ENCODE measurements around the gene AGAP1.
"Not testable (repeated sequence)": the region's sequence is repeated elsewhere in the genome, so short reads cannot be mapped to it uniquely, and the experiment has no call there.

The AGAP1 gene

DNA sequence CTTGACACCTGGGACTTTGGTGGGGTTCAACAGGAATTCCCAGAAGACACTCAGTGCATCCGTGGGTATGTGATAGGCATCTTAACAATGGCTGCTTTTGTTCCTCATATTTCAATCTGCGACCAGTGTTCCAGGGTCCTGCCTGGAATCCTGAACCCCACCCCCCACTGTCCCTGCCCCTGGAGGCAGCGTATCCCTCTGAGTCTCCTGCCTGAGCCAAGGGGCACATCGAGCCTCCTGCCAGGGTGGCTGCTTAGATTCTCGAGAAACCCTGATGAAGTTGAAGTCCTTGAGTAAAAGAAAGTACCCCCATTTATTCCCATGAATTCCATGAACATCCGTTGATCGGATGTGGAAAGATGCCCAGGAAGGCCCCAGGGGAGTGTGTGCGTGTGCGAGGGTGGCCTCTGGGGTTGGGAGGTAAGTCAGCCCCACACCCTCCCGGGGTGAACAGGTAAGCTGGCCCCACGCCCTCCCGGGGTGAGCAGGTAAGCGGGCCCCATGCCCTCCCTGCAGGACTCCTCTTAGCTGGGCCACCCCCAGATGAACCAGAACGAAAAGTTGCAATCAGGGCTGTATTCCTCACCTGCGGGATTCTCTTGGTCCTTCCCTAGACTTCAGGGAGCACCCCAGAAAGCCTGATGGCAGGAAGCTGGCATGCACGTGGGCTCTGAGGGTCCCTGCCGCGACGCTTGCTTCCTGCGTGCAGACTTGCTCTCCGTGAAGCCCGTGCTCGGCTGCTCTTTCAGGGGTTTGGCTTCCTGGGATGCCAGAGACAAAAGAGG lies 253.3 kb downstream of the AGAP1 start:
- DNase-seq (ENCODE audit: insufficient read length, low spot score) (no peak), FAIRE-seq (no peak)

DNA sequence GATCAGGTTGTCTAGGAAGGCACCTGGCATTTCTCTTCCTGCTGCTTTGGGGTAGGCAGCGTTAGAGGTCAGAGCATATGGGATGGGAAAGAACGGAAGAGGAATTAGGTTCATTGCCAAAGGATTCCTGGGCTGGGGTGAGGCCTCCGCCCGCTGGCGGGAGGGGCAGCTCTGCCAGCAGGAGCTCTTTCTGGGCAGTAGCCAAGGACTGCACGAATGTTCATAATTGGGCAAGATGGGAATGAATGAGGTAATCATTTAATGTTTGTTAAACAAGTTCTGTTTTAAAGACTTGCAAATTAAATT lies 253.9 kb downstream of the AGAP1 start:
- no peak for FAIRE-seq
- no peak for DNase-seq (ENCODE audit: insufficient read length, low spot score)

DNA sequence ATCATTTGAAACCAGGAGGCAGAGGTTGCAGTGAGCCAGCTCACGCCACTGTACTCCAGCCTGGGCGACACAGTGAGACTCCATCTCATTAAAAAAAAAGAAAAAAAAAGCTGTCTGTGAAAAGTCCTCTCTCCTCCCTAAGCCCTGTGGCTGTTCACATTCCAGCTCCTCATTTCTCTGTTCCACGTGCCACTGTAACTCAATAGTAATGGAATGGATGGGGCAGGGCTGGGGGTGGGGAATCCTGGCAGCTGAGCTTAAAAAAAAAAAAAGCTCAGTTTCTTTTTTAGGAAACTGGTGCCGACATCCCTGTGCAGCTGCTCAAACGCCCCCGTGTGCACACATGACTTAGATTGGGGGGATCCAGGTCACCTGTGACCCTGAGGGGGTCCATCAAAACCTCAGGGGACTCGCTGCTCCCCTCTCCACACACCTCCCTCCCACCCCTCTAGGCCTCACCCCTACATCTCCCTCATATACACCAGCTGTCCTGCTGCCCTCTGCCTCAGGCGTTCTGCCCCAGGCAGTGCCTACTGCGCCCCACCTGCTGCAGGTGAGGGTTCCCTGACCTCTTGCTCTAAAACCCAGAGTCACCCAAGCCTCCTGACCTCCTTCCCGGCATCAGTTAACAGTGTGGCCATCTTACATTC lies 255.4 kb downstream of the AGAP1 start:
- FAIRE-seq (no peak), DNase-seq (ENCODE audit: insufficient read length, low spot score) (no peak)

DNA sequence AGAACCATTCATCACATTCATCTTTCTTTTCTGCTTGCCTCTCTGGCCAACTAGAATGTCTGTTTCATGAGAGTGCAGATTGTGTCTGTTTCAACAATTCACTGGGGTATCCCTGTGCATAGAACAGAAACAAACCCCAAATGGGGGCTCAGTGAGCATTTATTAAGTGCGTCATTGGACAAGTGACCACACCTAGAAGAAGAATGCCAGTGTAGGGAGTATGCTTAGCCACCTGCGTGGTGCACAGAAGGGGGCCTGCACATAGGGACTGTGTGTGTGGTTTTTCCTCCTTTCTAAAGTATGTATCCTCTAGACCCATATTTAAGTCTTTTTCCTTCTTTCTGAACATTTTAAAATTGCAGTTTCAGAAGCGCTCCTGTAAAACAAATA lies 255.9 kb downstream of the AGAP1 start:
- DNase-seq (ENCODE audit: insufficient read length, low spot score) (no peak), FAIRE-seq (no peak)

DNA sequence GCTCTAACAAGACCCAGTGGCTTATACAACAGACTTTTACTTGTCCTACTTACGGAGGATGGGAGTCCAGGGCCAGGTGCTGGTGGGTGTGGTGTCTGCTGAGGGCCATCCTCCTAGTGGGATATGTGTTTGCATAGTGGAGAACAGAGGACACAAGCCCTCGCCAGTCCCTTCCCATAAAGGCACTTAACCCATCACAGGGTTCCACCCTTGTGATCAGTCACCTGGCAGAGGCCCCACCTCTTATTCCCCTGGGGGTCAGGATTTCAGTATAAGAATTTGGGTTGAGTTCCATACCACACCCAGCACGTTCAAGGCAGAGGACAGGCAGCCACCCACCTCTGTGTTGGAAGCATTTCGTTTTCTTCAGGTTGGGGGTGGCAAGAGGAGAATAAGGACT lies 259.0 kb downstream of the AGAP1 start:
- FAIRE-seq (no peak), DNase-seq (ENCODE audit: insufficient read length, low spot score) (no peak)

DNA sequence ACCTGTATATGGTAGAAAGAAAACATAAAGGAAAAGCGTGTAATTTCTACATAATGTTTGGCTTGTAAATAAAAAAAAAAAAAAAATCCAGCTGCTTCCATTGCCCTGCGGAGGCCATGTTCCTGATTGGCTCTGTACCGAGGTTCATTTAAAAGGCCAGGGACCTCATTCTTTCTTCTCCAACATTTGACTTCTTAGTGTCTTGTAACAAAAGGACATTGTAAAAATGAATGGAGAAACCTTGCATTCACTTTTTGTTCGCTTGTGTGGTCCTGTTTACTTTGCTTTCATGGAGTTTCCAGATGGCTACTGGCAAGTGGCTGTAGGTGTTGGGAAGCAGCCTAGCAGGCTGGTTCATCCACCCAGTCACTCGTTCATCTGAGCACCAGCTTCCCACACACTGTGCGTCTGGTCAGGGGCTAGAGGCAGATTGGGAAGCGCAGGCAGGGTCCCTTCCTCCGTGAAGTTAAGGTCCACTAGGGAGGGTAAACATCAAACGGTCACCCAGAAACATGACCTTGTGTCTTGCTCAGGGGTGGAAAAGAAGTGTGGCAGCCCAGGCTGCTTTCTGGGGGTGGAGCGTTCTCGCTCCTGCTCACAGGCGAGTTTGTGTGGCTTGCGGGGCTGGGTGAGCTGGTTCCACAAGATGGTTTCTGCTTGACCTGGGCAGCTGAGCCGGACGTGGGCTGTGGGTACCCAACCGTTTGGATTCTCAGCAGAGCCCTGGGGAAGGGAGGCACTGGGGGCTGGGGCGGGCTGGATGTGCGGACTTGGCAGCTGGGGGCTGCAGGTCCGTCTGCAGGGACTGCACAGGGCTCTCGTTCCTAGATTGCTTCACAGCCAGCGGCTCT lies 260.7 kb downstream of the AGAP1 start:
- DNase-seq (ENCODE audit: insufficient read length, low spot score) (no peak), FAIRE-seq (no peak)

DNA sequence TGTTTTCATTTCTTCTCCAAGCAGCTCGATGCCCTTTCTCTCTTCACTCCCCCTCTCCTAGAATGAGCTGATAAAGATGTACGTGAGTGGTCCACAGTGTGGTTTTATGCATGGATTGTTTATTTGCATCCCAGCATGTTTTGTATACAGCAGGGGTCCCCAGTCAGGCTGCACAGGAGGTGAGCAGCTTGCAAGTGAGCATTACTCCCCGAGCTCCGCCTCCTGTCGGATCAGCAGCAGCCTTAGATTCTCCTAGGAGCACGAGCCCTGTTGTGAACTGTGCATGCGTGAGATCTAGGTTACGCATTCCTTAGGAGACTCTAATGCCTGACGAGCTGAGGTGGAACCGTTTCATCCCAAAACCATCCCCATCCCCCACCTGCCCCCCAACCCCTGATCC lies 262.6 kb downstream of the AGAP1 start:
- FAIRE-seq (no peak), DNase-seq (ENCODE audit: insufficient read length, low spot score) (no peak)

DNA sequence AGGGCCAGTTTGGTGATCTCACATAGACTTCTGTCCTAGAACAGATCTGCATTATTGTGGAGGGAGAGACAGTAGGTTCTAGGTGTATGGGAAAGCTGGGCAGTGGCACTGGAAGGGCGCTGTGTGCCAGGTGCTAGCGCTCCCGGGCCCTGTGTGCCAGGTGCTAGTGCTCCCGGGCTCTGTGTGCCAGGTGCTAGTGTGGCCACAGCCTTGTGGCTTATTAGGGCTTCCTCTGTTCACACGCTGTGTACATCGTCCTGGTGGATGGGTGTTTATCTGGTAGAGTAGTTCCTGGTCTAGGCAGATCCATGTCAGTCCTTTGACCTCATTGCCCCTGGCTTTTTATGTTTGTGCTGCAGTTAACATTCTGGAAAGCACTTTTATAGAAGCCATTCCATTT lies 263.4 kb downstream of the AGAP1 start:
- FAIRE-seq: no peak

DNA sequence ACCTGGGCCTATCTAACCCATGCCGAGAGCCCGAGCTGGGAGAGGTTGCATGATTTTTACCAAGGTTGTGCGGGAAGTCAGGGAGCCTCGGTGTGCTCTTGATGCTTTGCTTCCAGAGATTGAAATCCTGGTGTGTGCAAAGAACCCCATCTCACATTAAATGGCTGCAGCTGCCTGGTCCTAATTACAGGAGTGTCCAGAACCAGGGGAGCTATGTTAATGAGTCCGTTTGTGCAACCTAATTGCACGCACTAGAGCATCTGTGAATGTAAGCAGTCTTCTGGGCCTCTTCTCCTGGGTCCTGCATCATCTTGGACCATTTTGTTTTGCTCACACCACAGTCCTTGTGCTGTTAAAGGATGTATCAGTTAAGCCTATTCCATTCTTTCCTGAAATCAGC lies 263.8 kb downstream of the AGAP1 start:
- DNase-seq (ENCODE audit: insufficient read length, low spot score): no peak
- FAIRE-seq: no peak

More for the DNA sequence above, 263.4 kb downstream of the AGAP1 start:
- no peak for DNase-seq (ENCODE audit: insufficient read length, low spot score)

DNA sequence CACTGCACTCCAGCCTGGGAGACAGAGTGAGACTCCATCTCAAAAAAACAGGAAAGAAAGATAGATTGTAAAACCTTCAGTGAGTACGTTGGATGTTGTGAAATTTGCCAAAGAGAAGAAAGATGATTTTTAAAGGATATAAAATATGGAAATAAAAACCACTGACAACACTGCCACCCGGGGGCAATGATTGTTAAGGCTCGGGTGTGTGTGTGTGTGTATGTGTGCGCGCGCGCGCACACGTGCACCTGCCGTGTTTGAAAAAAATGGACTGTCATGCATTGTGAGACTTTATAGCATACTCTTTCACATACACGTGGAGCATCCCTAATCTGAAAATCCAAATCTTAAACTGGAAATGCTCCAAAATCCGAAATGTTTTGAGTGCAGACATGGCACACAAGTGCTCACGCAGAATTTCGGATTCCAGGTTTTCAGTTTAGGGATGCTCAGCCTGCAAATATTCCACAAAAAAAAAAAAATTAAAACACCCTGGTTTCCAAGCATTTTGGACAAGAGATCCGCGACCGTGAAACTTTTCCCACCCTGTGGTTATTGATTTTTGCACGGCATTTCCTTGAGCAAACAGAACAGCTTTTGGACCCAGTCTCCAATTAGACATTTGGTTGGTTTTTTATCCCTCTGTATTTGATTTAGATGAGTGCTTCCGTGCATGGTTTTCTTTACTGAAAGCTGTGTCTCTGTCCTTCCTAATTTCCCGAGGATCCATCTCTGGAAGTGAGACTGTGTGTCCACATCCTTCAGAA lies 269.2 kb downstream of the AGAP1 start:
- no peak for DNase-seq (ENCODE audit: insufficient read length, low spot score)
- FAIRE-seq: no peak

DNA sequence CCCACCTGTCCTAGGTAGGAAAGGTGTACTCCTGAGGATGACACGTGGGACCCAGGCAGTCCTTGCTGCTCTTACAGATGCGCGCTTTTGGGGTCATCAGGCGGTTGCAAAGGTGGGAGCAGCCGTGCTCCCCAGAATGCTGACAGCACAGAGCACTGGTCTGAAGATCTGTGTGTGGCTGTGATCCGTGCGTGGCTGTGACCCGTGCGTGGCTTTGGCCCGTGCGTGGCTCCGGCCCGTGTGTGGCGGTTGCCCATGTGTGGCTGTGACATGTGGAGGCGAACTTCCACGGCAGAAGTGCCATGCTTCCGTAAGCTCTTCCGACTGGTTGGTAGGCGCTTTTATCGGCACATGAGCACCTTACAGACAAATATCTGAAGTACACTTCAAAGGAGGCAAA lies 270.0 kb downstream of the AGAP1 start:
- DNase-seq (ENCODE audit: insufficient read length, low spot score): no peak
- no peak for FAIRE-seq

DNA sequence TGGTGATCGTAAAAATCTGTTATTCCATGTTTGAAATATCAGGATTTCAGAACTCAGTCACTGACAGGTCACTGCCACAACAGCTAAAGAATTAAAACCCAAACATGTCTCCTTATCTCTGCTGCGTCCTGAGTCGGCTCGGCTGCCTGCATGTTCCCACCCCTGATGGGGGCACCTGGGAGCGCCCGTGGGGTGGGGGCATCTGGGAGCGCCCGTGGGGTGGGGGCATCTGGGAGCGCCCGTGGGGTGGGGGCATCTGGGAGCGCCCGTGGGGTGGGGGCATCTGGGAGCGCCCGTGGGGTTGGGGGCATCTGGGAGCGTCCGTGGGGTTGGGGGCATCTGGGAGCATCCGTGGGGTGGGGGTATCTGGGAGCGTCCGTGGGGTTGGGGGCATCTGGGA lies 270.6 kb downstream of the AGAP1 start:
- DNase-seq (ENCODE audit: insufficient read length, low spot score); FAIRE-seq: not testable (repeated sequence)

DNA sequence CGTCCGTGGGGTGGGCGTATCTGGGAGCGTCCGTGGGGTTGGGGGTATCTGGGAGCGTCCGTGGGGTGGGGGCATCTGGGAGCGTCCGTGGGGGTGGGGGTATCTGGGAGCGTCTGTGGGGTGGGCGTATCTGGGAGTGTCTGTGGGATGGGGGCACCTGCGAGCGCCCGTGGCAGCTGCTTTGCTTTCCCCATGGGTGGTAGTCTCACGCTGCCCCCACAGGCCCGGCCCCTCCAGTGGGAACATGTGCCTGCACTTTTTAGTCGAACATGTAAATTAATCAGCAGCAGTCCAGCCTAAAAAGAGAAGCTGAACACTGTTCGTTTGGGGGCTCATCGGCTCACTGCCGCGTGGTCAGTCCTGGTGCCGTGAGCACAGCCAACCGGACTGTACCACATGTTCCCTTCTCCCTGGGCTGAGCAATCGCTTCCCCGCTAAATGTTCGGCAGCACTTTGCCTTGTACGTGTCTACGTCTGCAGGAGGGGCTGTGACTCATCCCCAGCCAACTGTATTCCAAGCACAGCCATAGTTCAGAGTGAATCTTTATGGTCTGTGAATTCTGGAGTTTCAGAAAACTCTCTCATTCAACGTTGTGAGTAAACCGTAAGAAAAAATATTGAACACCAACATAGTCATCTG lies 271.5 kb downstream of the AGAP1 start:
- FAIRE-seq (peak; percentile 57), DNase-seq (ENCODE audit: insufficient read length, low spot score) (peak; percentile 30)

DNA sequence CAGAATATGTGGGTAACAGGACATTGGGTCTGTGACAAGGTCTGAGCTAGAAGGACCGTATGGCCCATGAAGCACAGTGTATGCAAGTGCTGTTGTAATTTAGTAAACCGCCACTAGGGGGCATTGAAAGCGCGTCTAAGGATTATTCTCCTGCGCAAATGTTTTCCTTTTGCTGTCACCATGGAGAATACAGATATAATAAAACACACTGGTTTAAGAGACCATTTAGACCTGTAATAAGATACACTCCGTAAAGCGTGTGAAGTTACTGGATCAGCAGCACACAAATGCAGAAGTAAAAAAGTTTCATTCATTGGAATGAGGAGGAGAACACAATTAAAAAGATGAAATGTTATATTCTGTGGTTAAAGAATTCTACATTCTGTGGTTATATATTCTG lies 272.4 kb downstream of the AGAP1 start:
- peak; percentile 77 for DNase-seq (ENCODE audit: insufficient read length, low spot score)
- FAIRE-seq: peak; percentile 82

DNA sequence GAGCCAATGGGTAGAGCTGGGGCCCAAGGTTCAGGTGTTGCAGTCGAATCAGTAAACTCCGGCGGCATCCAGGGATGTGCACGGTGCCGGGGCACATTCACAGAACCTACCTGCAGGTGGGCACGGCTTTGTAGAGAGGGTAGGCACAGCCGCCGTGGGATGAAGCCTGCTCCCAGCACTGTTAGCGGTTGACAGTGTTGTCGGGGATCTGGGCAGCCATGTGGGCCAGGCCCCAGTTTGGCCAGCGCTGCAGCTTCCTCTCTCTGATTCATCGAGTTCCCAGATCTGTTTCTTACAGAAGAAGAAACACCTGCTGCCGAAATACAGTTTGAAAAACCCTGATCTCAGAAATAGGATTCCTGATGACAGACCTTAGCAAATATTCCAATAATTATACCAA lies 274.8 kb downstream of the AGAP1 start:
- no peak for DNase-seq (ENCODE audit: insufficient read length, low spot score)
- FAIRE-seq: no peak

DNA sequence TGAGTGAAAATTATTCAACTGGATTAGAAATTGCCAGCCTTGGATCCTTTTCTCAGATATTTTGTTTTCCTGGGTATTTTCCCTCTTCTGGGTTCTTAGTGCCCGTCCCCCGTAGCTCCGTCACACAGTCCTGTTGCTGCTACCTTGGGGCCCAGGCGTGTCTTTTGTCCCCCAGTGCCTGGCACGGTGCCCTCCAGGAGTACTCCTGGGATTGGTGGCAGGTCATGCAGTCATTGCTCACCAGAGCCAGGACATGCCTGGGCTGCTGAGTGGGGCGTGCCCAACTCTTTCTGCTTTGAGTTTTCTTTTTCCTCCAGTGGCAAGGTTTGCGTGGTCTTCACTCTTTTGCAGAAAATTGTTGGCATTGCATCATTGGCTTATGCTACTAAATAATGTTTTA lies 275.2 kb downstream of the AGAP1 start:
- FAIRE-seq: no peak
- no peak for DNase-seq (ENCODE audit: insufficient read length, low spot score)

DNA sequence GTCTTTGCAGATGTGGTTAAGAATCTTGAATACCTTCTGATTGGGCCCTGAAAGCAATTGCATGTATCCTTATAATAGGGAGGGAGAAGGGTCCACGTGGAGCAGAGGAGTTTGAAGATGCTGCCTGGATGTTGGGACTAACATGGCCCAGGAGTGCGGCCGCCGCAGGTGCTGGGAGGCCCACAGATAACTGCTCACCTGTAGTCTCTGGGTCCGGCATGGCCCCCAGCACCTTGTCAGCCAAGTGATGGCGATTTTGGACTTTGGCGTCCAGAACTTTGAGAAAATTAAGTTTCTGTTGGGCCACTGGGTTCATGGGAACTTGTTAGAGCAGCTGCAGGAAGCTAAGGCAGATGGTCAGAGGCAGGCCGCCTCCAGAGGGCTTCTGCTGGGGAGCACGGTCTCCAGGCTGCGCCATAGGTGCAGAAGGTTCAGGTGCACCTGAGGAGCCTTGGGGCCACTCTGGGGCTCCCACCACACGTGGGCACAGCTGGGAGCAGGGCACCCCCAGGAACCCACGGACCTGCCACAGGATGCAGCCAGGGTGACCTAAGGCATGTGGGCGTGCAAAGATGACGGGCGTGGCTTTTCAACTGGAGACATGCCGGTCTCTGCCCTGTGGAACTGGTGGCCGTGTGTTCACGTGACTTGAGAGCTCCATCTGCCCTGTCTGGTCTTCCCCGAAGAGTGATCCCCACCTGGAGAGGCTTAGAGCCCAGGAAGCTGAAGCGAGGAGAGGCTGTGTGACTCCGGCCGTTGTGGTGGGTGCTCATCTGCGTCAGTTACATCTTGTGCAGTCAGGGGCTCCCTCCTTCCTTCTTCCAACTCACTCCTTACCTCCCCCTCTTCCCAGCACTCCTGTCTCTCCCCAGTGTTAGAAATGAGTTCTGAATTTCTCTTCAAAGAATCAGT lies 277.3 kb downstream of the AGAP1 start:
- FAIRE-seq: no peak
- DNase-seq (ENCODE audit: insufficient read length, low spot score): no peak

DNA sequence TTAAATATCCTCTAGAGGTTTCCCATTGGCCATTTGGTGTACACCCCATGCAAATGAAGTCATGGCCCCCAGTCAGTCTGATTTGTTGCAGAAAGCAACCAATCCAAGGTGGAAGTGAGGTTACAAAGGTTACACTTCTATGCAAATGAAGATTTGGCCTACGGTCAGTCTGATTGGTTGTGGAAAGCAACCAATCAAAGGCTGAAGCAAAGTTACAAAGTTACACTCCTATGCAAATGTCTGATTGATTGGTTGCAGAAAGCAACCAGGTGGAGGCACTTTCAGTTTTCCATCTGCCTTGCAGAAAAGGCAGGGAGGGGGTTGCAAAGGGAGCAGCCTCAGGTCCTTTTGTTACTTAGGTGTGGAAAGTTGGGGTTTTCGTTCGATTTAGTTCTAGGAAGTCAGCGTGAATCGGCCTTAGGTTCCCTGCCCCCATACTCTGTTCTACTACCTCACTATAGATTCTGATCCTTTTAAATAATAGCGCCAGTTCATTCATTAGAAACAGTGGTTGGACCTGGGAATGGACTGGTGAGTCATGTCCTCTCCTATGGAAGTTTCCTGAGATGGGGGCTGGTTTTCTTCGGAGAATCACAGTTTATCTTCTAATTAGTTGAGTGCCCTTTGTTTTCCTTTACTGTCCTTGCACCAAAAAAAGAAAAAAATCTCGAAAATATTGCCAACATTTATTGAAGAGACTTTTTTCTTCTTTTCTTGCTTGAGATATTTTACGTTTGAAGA lies 279.5 kb downstream of the AGAP1 start:
- DNase-seq (ENCODE audit: insufficient read length, low spot score) (no peak), FAIRE-seq (no peak)
